CD4-positive, alpha-beta T cell treated with Interleukin-4 for 1 hour (primary cell): Measurements from ENCODE around the gene UGGT2.
"Not testable (repeated sequence)": the region's sequence is repeated elsewhere in the genome, so short reads cannot be mapped to it uniquely, and the experiment has no call there.

Experiments
- DNase-seq, 2 donors: peaks; one replicate each; pipeline ENCODE4 v3.0.0-alpha.2; 2020 to 2022

The UGGT2 gene

DNA sequence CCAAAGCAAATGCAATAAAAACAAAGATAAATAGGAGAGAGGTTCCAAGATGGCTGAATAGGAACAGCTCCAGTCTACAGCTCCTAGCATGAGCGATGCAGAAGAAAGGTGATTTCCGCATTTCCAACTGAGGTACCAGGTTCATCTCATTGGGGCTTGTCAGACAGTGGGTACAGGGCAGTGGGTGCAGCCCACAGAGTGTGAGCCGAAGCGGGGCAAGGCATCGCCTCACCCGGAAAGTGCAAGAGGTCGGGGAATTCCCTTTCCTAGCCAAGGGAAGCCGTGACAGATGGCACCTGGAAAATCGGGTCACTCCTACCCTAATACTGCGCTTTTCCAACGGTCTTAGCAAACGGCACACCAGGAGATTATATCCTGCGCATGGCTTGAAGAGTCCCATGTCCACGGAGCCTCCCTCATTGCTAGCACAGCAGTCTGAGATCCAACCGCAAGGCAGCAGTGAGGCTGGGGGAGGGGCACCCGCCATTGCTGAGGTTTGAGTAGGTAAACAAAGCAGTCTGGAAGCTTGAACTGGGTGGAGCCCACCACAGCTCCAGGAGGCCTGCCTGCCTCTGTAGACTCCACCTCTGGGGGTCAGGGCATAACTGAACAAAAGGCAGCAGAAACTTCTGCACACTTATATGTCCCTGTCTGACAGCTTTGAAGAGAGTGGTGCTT, 6.6 kb downstream of the UGGT2 start:
- DNase-seq: not testable (repeated sequence)

DNA sequence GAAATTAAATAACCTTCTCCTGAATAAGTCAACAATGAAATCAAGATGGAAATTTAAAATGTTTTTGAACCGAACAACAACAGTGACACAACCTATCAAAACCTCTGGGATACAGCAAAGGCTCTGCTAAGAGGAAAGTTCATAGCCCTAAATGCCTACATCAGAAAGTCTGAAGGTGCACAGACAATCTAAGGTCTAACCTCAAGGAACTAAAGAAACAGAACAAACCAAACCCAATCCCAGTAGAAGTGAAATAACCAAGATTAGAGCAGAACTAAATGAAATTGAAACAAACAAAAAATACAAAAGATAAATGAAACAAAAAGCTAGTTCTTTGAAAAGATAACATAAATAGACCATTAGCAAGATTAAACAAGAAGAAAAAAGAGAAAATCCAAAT, 9.0 kb downstream of the UGGT2 start:
- no peak for DNase-seq

DNA sequence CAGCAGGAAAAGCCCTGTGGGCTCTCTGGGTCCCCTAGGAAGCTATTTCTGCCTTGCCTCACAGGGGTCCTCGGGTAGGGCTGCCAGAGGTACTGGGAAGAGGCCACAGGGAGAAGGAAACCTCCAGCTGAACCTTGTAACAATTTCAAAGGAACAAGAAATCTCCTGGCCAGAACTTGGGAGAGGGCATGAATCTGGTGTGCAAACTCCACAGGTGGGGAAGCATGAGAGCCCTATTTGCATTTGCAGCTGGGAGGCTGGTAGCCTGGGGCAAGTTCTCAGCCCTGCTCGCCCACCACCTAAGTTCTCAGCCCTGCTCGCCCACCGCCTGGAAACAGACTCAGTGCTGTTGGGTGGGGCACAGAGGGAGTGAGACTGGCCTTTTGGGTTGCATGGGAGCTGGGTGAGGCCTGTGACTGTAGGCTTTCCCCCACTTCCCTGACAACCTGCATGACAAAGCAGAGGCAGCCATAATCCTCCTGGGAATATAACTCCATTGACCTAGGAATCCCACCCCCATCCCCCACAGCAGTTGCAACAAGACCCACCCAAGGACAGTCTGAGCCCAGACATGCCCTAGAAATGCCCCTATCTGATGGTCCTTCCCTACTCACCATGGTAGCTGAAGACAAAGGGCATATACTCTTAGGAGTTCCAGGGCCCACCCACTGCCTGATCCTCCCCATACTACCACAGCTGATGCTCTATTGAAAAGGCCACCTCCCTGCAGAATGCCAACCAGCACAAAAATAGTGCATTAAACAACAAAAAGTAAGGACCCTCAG, 11.7 kb downstream of the UGGT2 start:
- no peak for DNase-seq

DNA sequence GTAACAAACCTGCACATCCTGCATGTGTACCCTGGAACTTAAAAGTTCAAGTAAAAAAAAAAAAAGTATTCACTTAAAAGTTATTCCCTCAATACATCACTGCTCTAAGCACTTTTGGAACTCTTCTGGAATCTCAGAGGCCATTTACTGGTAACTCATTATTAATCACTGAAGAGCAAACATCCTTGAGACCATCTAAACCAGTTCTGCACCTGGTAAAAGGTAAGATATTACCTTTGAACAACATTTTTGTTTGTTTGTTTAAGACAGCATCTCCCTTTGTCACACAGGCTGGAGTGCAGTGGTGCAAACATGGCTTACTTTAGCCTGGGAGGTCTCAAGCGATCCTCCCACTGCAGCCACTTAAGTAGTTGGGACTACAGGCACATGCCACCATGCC, 16.7 kb downstream of the UGGT2 start:
- no peak for DNase-seq

DNA sequence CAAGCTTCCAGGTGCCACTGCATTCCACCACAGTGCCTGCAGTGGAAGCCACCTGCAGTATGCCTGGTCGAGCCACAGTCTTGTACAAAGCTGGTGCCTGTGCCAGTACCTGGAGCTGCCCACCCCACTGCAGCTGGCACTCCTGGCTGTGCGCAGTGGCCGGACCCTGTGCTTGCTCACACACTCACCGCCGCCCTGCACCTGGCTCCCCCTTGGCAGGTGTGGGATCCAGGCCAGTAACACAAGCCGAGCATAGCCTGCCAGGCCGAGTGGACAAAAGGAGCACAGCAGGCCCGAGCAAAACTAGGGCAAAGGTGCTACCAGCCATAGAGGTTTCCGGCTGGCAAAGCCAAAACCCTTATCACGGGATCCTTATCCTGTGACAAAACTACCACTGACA, 18.5 kb downstream of the UGGT2 start:
- DNase-seq: no peak

DNA sequence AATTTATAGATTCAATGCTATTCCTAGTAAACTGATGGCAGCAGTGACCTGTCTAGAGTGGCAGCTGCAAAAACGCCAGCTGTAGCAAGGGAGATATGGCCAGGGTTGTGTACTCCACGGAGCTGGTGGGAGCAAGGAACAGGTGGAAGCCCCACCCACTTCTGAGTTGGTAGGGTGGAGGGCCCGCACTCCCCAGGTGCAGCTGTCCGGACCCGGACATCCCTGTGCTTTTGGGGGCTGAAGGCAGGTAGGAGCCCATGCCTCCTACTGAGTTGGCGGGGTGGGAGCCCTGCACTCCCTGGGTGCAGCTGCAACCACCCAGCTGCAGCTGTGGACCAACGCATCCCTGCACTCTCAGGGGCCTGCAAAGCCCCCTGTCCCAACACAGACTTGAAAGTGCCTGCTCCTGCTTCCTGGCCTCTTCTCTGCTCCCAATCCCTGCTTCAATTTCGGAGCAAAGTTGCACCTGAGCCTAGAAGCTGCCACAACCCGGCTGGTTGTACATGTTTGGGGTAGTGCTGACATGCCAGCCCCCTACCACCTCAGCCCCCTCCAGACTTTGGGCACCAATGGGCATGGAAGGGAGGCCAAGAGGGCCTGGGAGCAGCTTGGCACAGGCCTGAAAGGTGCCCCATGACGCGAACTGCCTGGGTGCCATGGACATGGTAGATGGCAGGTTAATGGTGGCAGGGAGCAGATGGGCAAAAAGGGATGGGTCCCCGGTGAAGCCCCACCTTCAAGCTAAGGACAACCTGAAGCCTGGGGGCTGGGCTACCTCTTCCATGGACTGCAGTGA, 19.8 kb downstream of the UGGT2 start:
- no peak for DNase-seq

DNA sequence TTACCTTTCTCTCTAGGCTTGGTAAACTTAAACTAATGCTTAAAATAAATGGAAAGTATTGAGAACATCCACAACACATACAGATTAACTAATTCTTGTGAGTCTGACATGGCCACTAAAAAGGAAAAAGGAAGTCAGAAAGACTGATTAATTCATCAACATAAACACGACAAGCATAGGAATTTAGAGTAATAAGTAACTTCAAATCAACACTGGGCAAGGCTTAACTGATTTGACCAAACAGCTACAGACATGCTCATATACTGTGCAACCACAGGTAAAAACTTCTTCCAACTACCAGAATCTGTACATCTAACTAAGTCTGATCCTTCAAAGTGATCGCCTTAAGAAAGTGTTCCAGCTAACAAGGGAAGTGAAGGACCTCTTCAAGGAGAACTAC, 20.5 kb downstream of the UGGT2 start:
- DNase-seq: no peak

DNA sequence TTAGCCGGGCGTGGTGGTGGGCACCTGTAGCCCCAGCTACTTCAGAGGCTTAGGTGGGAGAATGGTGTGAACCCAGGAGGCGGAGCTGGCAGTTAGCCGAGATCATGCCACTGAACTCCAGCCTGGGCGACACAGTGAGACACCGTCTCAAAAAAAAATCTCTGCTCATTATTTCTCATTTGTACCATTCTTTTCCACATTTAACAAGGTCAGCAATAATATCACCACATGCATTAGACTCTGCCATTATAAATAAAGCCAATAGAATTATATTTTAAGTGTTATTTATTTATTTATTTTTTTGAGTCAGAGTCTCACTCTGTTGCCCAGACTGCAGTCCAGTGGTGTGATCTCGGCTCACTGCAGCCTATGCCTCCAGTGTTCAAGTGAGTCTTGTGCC, 24.2 kb downstream of the UGGT2 start:
- no peak for DNase-seq

DNA sequence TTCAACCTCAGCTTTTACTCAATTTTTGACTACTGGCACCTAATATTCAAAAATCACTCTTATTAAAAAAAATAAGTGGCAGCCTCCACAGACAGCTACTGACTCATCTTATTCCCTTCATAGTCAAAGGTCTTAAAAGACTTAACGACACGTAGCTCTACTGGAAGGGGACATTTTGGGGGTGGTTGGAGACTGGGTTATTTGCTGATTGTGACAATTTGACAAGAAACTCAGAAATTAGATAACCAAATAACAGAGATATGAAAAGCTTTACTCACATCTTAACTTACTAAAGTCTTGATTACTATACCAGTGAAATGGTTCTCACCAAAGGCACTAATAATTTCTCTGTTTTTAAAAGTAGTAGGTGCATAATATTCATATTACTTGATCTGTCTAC, 25.7 kb downstream of the UGGT2 start:
- no peak for DNase-seq

DNA sequence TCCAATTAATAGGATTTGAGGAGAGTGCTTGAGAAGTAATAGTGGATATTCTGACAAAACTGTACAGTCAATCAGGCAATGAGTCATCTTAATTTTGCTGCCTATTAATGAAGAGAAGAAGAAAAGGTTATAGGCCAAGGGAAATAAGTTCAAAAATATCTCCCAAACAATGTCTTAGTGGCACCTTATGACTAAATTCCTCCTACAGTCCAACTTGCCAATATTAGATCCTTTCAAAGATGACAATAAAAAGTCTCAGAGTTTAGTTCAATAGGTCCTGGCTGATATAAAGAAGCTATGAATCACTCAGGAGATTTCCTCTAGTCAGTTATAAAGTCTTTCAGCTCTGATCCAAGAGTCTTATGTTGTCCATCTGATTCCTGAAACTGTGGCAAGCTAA, 27.9 kb downstream of the UGGT2 start:
- no peak for DNase-seq

DNA sequence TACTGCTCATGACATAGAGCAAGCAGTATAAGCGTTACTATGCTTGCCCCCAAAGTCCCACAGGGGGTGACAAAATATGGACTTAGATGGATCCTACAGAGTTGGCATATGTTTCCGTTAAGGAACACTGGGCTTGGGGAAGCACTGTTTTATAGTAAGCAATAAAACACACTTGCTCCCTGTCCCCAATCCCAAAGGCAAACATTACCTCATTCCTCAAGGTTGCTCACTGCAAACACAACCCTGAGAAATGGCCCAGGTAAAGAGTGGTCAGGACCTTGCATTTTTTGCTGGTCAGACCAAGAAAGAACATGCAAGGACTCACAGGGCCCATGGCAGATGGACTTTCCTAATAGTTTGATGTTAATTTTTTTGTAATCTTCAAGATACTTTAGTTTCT, 32.3 kb downstream of the UGGT2 start:
- no peak for DNase-seq

DNA sequence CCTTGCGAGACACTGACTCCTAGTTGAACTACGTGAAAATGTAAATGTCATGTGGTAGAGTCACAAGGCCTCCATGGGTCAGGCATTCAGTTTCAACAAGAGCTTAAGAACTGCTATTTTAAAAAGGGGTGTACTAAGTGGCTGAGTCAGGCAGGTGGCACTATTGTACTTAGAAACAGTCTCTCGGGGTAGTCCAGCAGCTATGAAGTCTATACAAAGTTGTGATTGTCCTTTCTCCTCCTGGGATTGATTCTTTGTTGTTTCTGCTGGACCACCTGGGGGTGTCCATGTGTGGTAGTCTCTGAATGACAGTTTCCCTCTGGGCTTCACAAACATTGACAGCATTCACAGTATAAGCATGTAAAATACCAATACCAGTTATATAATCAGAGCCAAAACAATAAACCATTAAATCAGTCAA, 33.0 kb downstream of the UGGT2 start:
- DNase-seq: no peak

DNA sequence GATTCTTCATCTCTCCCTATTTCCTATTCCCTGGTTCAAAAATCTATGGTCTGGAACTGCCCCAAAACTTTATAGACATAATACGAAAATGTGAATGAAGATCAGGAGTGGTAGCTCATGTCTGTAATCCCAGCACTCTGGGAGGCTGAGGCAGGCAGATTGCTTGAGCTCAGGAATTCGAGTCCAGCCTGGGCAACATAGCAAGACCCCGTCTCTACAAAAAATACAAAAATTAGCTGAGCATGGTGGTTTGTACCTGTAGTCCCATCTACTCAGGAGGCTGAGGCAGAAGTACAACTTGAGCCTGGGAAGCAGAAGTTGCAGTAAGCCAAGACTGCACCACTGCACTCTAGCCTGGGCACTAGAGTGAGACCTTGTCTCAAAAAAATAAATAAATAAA, 35.1 kb downstream of the UGGT2 start:
- DNase-seq: no peak

DNA sequence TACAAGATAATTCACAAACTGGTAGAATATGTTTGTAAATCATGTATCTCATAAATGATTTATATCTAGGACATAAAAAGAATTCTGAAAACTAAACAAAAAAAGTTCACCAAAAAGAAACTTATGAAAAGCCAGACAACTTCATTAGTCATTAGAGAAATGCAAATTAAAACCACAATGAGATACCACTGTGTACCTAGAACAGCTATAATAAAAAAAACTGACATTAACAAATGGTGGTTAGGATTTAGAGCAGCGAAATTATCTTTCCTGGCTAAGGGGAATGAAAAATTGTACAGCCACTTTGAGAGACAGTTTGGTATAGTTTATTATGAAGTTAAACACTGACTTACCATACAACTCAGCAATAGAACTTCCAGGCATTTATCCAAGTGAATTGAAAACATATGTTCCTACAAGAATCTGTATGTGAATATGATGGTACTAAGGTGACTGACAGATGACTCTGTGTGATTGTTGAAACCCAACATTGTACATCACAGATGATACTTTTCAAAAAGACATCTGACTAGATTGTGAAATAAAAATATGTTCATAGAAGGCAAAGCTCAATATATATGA, 41.8 kb downstream of the UGGT2 start:
- DNase-seq: no peak

DNA sequence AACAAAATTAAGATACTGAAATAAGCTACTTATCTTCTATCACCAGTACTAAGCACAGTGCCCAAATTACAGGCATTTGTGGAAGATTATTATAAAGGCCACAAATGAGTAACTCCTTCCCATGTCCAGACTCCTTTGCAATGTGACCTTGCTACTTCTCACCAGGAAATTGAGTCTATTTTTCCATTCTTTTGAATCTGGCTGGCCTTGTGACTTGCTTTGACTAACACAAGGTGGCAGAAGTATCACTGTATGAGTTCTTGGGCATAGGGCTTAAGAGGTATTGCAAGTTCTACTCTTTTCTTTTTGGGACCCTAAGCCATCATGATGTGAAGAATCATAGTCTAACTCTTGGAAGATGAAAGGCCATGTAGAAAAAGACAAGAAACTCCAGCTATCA, 49.9 kb downstream of the UGGT2 start:
- DNase-seq: no peak

DNA sequence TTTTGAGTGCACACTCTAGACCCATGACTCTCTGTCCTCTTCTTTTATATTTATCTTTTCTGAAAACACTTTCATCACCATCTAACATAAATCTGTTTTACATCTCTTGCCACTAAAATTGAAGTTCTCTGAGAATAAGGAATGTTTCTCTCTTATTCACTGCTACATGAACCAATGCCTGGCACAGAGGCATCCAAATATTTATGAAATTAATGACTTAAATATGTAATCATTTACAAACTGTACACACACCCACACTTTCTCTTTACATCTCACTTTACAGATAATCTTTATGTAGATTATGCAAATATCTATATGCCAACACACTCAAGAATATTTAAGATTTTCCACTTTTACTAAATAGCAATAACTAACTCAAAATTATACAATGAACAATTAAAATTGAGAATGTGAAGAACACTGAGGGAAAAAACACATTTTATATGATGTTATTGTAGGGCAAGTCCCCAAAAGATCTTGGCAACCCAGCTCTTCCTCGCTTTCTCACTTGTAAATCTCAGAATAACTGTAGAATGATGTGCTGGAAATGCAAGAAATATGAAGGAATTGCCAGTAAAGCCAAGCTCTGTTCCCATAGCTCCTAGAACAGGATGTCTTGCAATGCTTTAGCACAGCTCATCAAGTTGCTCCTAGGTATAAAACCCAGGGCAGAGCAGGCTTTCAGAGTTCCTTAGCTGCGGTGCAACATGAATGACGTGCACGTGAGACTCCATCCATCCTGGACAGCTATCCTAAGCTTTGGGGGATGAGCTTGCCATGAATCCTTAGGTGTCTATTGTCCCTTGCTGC, 50.7 kb downstream of the UGGT2 start:
- no peak for DNase-seq

DNA sequence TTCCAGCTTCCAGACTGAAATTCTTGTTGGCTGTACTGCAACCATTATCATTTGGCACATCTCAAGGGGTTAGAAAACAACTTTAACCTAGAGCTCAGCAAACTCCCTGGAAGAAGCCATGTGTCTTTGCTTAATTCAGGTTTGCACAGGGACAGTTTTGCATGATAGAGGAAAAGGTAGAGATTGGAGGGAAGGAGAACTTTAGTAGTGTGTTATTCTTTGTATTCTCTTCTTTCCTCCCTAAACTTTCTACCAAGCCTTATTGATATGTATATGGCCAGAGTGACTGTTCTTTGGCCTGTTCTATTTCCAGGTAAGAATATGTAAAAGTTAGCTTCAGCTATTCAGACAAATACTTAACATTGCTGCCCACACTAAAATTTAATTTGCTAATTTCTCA, 53.1 kb downstream of the UGGT2 start:
- no peak for DNase-seq

DNA sequence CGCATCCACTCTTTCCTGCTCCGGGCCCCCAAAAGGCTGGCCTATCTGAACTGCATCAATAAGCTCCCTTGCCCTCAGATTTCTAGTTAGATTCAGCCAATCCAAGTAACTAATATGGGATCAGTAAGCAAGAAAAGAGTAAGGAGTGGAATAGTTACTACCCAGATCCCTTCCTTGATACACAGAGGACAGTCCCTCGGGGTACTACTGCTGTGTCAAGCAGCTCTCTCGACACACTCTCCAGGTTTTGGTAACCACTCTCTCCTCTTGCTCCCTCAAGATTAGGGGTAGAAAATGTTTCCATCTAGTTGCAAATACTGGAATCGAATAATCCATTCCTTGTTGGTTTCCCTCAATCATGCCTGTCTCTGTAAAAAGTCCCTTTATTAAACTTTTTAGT, 65.4 kb downstream of the UGGT2 start:
- DNase-seq: no peak

DNA sequence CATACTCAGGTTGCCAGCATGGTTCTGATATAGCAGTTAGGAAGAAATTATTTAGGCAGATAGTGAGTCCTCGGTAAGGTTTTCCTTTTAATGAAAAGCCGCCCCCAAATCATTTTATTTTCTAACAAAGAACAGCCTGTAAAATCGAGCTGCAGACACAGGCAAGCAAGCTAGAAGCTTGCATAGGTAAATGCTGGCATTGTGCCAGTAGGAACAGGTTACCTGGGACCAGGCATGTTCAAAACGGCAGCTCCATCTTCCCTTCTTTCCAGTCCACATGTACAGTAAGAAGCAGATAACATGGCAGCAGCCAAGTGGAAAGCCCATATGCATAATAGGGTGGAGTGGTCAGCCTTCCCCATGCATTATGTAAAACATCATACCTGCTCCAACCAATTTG, 71.1 kb downstream of the UGGT2 start:
- no peak for DNase-seq

DNA sequence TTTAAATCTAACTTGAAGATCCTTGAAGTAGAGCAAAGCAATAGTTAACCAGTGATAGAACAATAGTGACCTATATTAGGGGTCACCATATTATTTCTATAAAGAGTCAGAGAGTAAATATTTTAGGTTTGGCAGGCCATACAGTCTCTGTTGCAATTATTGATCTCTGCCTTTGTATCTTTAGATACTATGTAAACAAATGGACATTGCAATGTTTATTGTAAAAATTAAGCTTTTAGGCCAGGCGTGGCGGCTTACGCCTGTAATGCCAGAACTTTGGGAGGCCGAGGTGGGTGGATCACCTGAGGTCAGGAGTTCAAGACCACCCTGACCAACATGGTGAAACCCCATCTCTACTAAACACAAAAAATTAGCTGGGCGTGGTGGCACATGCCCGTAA, 80.5 kb downstream of the UGGT2 start:
- not testable (repeated sequence) for DNase-seq

DNA sequence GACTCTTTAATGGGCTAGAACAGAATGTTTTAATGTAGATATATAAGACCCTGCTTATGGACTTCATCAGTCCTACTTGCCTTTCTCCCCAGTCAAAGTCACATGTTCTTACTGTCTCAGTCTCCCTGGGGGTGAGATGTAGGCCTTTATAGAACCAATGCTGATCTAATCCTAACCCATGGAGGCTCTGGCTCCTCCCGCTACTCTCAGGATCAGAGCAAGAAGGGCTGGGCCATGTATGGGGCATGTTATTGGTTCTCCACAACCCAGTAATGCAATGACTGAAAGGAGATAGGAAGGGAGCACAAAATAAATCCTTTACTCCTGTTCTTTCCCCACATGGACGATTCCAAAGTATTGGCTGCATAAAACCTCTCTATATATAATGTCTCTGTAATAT, 82.3 kb downstream of the UGGT2 start:
- DNase-seq: no peak

DNA sequence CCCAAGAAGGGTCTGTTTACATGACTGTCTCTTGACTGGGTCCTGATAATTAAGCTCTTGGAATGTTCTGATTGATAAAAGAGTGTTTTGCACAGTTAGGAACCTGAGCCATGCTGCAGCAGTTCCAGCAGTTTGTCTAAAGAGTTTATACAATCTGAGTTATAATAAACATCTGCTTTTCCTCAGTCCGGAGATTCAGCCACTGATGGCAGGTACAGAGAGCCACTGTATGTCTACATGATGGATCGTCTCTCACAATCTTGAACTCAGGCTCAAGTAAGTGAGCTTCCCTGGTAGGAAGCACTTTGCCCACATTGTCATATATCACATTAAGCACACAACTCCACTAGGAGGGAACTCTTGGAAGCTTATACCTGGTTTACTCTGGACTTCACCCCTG, 84.3 kb downstream of the UGGT2 start:
- no peak for DNase-seq

DNA sequence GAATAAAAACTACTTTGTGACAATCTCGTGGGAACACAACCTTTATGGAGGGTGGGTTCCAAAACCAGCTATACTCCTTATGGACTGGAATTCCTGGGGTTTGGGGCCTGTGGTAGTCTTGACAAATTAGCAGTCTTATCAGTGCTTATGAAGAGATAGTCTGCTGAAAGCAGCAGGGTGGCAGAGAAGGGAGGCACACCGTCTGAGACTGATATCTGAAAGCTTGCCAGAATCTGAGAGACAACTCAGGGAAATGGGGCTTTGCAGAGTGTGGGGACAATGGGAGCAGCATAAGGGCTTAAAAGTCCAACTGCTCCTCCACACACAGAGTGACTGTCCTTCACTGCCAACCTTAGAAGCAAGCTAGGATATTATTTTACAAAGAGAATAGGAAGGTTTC, 95.9 kb downstream of the UGGT2 start:
- no peak for DNase-seq
